ENCODE measurements around the gene YIF1A.
"Not testable (repeated sequence)": the region's sequence is repeated elsewhere in the genome, so short reads cannot be mapped to it uniquely, and the experiment has no call there.

GRCh38 chr11:66276619-66277018 lies 12.3 kb downstream of the YIF1A start:
- TF ChIP-seq POLR2AphosphoS5 (IDR thresholded peaks at IDR 0.05; ENCODE audit: low read depth, low read length); POLR2A (IDR thresholded peaks at IDR 0.05; ENCODE audit: low read depth, low read length); TAF1 (IDR thresholded peaks at IDR 0.05; ENCODE audit: borderline replicate concordance, low read depth, low read length): not testable (repeated sequence)

Measured in GM12892 (cell line).